NCI-H748 (cell line): ENCODE results near the gene BEX3.
A peak's percentile ranks its signal among the peaks of the same experiment; 100 is the strongest.
"Not testable (repeated sequence)": the region's sequence is repeated elsewhere in the genome, so short reads cannot be mapped to it uniquely, and the experiment has no call there.

ENCODE experiments used
- DNase-seq: peaks from one replicate; lab custom pipeline; 2025; ENCODE audit not compliant: unreplicated experiment; lab: John Stamatoyannopoulos, UW

BEX3 gene

GRCh38 chrX:103378990-103379389 lies 2.7 kb downstream of the BEX3 start:
- DNase-seq: no peak

GRCh38 chrX:103382877-103383276 lies 6.5 kb downstream of the BEX3 start:
- DNase-seq: no peak

- DNase-seq: no peak
These were observed 8.3 kb downstream of the BEX3 start for GRCh38 chrX:103384672-103385071.

GRCh38 chrX:103385283-103385830 lies 9.0 kb downstream of the BEX3 start:
- not testable (repeated sequence) for DNase-seq

GRCh38 chrX:103386332-103386731 lies 10.0 kb downstream of the BEX3 start:
- DNase-seq: no peak

- DNase-seq: no peak
These were observed 17.1 kb downstream of the BEX3 start for GRCh38 chrX:103393487-103393886.

- DNase-seq: no peak
These were observed 19.8 kb downstream of the BEX3 start for GRCh38 chrX:103396186-103396585.

GRCh38 chrX:103396660-103397059 lies 20.3 kb downstream of the BEX3 start:
- no peak for DNase-seq

- DNase-seq: no peak
These were observed 21.4 kb downstream of the BEX3 start for GRCh38 chrX:103397707-103398106.

GRCh38 chrX:103398421-103398864 lies 22.1 kb downstream of the BEX3 start:
- DNase-seq: no peak

GRCh38 chrX:103399744-103400143 lies 23.4 kb downstream of the BEX3 start:
- DNase-seq: no peak

GRCh38 chrX:103400931-103401330 lies 24.6 kb downstream of the BEX3 start:
- DNase-seq: no peak

- DNase-seq: peak; percentile 67
These were observed 28.1 kb downstream of the BEX3 start for GRCh38 chrX:103404231-103405008.

GRCh38 chrX:103405009-103405333 lies 28.6 kb downstream of the BEX3 start:
- DNase-seq: no peak

GRCh38 chrX:103406256-103406655 lies 29.9 kb downstream of the BEX3 start:
- no peak for DNase-seq

- DNase-seq: no peak
These were observed 31.4 kb downstream of the BEX3 start for GRCh38 chrX:103407776-103408175.

- not testable (repeated sequence) for DNase-seq
These were observed 35.4 kb downstream of the BEX3 start for GRCh38 chrX:103411721-103412120.

- DNase-seq: no peak
These were observed 37.5 kb downstream of the BEX3 start for GRCh38 chrX:103413705-103414387.

GRCh38 chrX:103414561-103414960 lies 38.2 kb downstream of the BEX3 start:
- DNase-seq: no peak

GRCh38 chrX:103415068-103415467 lies 38.7 kb downstream of the BEX3 start:
- no peak for DNase-seq

- DNase-seq: no peak
These were observed 39.2 kb downstream of the BEX3 start for GRCh38 chrX:103415528-103415927.

- DNase-seq: no peak
These were observed 41.0 kb downstream of the BEX3 start for GRCh38 chrX:103417370-103417769.
